IMR-90 (cell line): Measurements from ENCODE around the gene GPATCH8.

Source experiments
- BHLHE40 ChIP-seq: fragments of 150-350 bp; IDR thresholded peaks from 2 replicates; pipeline ENCODE4 v1.6.1; 2016; ENCODE audit warnings: mild to moderate bottlenecking, low read depth, low read length
- CHD1 ChIP-seq: IDR thresholded peaks from 2 replicates; pipeline ENCODE4 v1.6.1; 2012; ENCODE audit warnings: low read depth, low read length, improper control_type of control experiment
- MAFK ChIP-seq: IDR thresholded peaks from 2 replicates; pipeline ENCODE4 v1.6.1; 2012; ENCODE audit warnings: low read depth, low read length, improper control_type of control experiment
- MAZ ChIP-seq: IDR thresholded peaks from 2 replicates; pipeline ENCODE4 v1.6.1; 2012; ENCODE audit warnings: low read depth, mild to moderate bottlenecking, low read length, improper control_type of control experiment, moderate library complexity, borderline replicate concordance
- POLR2A ChIP-seq: IDR thresholded peaks from 2 replicates; pipeline ENCODE4 v1.6.1; 2012; ENCODE audit warnings: mild to moderate bottlenecking, low read depth, low read length
- RAD21 ChIP-seq: IDR thresholded peaks from 2 replicates; pipeline ENCODE4 v1.6.1; 2012; ENCODE audit warnings: low read length, improper control_type of control experiment
- TF ChIP-seq, protein P1 (sequence below): conservative IDR thresholded peaks from 2 replicates; pipeline ENCODE4 v1.5.1; 2012; ENCODE audit warnings: mild to moderate bottlenecking, low read depth, low read length, improper control_type of control experiment
- TF ChIP-seq, protein P2 (sequence below): fragments of 150-350 bp; IDR thresholded peaks from 2 replicates; pipeline ENCODE4 v1.6.1; 2016; ENCODE audit warnings: low read depth, mild to moderate bottlenecking, low read length, moderate library complexity, borderline replicate concordance
- TF ChIP-seq, protein P3 (sequence below): fragments of 150-350 bp; IDR thresholded peaks from 2 replicates; pipeline ENCODE4 v1.6.1; 2017; ENCODE audit warnings: mild to moderate bottlenecking, antibody characterized with exemption, low read length, low read depth

DNA sequence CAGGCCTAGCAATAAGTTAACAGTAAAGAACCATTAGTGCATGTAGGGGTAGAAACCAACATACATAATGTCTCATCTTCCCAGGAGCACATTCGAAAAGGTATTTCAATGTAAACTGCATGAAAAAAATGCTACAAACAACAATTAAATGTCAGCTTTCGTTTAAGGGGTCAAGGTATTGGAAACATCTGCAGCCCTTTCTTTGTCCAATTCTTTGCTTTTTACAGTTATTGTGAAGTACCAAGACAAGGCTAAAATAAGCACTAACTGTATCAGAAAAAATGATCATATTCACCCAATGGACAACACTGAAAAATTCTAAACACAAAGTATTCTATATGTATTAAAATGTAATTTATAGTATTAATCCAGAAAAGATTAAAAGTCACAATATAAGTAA lies 37.9 kb downstream of the GPATCH8 start:
- TF ChIP-seq, protein P1, sequence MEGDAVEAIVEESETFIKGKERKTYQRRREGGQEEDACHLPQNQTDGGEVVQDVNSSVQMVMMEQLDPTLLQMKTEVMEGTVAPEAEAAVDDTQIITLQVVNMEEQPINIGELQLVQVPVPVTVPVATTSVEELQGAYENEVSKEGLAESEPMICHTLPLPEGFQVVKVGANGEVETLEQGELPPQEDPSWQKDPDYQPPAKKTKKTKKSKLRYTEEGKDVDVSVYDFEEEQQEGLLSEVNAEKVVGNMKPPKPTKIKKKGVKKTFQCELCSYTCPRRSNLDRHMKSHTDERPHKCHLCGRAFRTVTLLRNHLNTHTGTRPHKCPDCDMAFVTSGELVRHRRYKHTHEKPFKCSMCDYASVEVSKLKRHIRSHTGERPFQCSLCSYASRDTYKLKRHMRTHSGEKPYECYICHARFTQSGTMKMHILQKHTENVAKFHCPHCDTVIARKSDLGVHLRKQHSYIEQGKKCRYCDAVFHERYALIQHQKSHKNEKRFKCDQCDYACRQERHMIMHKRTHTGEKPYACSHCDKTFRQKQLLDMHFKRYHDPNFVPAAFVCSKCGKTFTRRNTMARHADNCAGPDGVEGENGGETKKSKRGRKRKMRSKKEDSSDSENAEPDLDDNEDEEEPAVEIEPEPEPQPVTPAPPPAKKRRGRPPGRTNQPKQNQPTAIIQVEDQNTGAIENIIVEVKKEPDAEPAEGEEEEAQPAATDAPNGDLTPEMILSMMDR: no peak
- TF ChIP-seq RAD21 (no peak), POLR2A (no peak), CHD1 (no peak), MAZ (no peak), BHLHE40 (no peak), MAFK (no peak)
- TF ChIP-seq, protein P2, sequence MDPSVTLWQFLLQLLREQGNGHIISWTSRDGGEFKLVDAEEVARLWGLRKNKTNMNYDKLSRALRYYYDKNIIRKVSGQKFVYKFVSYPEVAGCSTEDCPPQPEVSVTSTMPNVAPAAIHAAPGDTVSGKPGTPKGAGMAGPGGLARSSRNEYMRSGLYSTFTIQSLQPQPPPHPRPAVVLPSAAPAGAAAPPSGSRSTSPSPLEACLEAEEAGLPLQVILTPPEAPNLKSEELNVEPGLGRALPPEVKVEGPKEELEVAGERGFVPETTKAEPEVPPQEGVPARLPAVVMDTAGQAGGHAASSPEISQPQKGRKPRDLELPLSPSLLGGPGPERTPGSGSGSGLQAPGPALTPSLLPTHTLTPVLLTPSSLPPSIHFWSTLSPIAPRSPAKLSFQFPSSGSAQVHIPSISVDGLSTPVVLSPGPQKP: no peak
- TF ChIP-seq, protein P3, sequence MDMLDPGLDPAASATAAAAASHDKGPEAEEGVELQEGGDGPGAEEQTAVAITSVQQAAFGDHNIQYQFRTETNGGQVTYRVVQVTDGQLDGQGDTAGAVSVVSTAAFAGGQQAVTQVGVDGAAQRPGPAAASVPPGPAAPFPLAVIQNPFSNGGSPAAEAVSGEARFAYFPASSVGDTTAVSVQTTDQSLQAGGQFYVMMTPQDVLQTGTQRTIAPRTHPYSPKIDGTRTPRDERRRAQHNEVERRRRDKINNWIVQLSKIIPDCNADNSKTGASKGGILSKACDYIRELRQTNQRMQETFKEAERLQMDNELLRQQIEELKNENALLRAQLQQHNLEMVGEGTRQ: no peak
